ENCODE data around the gene MCCD1.
"Not testable (repeated sequence)": the region's sequence is repeated elsewhere in the genome, so short reads cannot be mapped to it uniquely, and the experiment has no call there.

MCCD1 gene

DNA sequence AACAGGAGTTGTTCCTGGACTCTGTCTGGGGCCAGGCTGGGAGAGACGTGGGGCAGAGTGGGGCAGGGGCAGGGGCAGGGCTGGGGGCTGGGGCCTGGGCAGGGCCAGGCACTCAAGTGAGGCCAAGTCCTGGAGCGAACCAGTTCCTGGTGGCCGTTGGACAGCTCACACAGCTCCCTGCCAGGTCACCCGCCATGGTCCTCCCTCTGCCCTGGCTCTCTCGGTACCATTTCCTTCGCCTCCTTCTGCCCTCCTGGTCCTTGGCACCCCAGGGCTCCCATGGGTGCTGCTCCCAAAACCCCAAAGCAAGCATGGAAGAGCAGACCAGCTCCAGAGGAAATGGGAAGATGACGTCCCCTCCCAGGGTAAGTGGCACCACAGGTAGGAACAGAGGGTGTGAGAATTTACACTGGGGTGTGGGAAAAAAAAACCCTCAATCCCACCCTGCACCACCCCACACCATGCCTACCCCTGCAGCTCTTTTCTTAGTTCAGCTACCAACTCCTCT is at the start of gene MCCD1:
Gene MCCD1 (plus strand): TSS at position 142 of the 508 bp plus-strand sequence. CDS start 53 bp downstream, at position 195.
- no peak for DNase-seq

DNA sequence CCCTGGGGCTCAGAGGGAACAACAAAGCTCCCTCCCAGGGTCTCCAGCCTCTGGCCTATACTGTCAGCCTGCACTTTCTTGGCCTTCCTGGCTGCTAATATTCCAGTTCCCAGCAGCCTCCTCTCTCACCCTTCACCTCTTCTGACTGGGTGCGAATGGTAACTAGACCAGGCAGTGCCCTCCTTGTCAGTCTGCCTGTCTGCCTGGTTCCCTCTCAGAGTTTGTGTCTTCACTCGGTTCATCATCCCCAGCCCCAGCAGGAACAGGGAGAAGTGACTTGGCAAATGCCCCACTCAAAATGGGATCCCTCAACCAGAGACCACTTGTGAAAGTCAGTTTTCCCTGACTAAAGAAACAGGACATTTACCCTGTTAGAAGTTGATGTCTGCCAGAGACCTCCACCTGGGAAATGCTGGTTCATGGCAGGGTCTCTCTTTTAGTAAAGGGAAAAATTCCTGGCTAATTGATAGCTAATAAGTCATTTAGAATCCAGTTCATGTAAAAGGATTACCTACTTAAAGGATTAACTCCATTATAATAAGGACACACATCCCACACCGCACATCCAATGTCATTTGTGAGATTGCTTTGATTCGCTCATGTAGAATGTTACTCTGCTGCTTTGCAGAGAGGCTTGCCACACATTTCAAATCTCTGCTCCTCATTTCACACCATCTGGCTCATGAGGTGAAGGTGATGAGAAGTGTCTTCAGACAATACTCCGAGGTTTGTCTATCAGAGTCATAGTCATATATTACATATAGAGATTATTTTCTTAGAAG is 49.4 kb upstream of the MCCD1 start:
- no peak for DNase-seq

DNA sequence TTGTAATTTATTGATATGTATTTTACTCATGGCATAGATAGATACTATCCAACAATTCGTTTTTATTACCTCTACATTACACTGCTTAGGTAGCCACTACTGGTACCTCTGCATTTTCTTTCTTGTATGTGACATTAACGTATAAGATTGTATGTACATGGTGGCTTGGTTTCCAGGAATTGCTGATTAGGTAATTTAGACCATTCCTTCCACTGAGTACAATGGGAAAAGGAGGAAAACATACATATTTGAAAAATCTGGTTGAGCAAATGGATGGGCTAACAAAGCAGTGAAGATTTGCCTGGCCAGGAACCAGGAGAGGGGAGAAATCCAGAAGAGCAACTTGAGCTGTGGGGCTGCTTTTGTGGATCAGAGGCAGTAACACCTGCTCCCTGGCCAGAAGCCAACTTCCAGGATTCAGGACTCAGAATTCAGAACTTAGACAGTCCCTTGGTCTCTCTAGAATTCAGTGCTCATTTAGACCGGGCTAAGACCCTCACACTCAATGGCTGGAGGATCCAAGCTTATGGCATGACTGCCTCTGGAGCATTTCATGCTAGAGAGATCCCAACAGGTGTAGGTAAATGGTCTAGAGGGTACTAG is 48.7 kb upstream of the MCCD1 start:
- DNase-seq: peak; percentile 1

DNA sequence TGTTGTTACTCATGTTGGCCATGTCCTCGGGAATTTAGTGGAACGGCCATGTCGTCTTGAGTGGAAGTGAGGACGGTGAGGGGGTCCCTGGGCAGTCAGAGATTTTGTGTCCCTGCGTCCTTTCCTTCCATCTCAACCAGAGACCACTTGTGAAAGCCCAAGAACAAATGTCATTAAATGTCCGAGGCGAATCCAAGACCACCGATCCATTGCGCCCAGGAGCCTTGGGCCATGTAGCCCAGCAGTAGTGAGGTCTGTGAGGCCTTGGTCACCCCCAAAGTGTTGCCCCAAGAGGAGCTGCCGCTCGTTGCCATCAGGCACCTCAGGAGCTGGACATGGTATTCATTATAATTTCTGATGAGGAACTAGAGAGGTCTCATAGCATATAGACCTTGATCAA is 48.2 kb upstream of the MCCD1 start:
- DNase-seq: no peak

DNA sequence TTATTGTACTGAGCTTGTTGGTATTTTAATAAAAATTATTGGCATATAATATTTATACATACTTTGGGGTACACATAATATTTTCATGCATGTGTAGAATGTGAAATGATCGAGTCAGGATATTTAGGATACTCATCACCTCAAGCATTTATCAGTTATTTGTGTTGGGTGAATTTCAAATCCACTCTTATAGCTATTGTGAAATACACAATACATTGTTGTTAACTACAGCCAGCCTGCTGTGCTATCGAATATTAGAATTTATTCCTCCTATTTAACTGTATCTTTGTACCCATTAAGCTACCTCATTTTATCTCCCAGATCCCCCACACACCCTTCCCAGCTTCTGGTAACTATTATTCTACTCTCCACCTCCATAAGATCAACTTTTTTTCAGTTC is 45.4 kb upstream of the MCCD1 start:
- no peak for DNase-seq

DNA sequence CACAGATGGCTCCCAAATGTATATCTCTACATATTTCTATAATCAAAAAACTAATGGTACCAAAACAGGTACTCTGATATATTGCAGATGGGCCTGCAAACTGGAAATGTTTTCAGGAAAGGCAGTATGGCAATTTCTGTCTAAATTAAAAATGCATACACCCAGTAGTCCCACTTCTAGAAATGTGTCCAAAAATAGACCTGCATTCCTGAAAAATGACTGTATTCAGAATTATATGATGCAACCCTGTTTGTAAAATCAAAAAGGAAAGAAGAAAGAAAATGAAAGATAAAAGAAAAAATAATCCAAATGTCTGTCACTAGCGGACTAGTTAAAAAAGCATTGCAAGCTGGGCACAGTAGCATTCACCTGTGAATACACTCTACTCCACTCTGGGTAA is 43.7 kb upstream of the MCCD1 start:
- no peak for DNase-seq

GRCh38 chr6:31486065-31486837 is 42.5 kb upstream of the MCCD1 start:
- DNase-seq: not testable (repeated sequence)

GRCh38 chr6:31487674-31488073 is 41.1 kb upstream of the MCCD1 start:
- not testable (repeated sequence) for DNase-seq

GRCh38 chr6:31489086-31489485 is 39.7 kb upstream of the MCCD1 start:
- DNase-seq: no peak

GRCh38 chr6:31490115-31490873 is 38.5 kb upstream of the MCCD1 start:
- DNase-seq: no peak

DNA sequence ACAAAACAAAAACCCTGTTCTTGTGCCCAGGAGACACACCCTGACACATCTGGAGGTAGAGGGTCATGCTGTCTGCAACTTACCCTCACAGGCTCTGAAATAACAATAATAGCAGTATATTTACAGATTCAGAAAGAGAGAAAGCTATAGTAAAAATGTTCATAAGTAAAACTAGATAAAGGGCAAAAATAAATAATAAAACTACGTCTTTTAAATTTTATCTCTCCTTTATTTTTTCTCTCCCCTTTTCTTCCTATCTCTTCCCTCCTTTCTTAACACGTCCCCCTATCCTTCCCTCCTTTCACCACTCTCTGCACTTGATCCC is 35.2 kb upstream of the MCCD1 start:
- DNase-seq: not testable (repeated sequence)

GRCh38 chr6:31493875-31494694 is 34.7 kb upstream of the MCCD1 start:
- DNase-seq: peak; percentile 34

- no peak for DNase-seq
Observed at GRCh38 chr6:31495580-31495979, 33.2 kb upstream of the MCCD1 start.

DNA sequence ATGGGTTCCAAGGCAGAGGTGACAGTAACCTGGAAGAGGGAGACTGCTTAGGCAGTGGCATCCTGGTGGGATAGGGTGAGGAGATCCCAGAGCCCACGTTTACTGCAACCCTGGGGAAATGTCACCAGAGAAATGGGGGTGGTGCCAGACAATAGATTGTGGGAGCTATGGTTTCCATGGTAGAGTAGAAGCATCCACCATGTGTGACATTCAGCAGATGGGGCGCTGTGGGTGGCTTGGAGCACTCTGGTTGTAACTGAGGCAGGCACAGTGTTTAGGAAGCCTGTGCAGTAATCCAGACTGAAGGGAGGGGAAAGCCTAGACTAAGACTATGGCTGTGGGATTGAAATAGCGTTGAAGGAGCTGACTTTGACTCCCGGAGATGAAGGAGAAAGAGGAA is 31.9 kb upstream of the MCCD1 start:
- not testable (repeated sequence) for DNase-seq

DNA sequence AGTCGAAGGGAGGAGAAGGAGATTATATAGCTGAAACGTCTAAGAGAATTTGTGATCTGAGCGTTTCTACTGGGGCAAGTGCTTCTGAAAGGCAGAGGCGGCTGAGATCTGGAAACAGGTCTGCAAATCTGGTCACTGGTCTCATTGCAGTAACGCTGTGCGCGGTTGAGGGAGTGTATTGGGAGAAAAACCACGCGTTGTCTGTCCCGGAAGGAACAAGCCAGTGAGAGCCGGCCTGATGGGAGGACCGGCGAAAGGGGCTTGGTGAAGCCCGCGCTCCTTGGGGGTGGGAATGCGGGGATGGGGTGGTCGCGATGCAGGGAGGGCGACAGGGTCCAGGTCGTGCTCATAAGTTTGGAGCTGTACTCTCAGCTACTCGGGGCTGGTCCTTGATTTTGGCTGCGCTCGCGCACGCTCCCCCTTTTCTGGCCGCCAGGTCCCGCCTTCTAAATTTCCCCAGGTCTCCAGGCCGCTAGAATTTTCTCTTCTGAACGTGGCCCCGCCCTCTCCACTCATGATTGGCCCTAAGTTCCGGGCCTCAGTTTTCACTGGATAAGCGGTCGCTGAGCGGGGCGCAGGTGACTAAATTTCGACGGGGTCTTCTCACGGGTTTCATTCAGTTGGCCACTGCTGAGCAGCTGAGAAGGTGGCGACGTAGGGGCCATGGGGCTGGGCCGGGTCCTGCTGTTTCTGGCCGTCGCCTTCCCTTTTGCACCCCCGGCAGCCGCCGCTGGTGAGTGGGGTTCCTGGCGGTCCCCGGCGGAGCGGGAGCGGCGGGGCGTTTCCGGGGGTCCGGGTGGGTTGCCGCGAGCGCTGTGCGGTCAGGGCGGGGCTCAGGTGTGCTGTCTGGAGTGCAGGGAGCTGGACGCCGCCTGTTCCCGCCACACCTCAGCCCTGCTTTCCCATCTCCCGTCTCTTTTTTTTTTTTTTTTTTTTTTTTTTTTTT is 31.0 kb upstream of the MCCD1 start, which contains the start of gene MICB:
Gene MICB (plus strand): TSS at position 615 of the 946 bp plus-strand sequence. CDS start 49 bp downstream, at position 664.
- DNase-seq: no peak

- no peak for DNase-seq
Observed at GRCh38 chr6:31498748-31499147, 30.0 kb upstream of the MCCD1 start.

DNA sequence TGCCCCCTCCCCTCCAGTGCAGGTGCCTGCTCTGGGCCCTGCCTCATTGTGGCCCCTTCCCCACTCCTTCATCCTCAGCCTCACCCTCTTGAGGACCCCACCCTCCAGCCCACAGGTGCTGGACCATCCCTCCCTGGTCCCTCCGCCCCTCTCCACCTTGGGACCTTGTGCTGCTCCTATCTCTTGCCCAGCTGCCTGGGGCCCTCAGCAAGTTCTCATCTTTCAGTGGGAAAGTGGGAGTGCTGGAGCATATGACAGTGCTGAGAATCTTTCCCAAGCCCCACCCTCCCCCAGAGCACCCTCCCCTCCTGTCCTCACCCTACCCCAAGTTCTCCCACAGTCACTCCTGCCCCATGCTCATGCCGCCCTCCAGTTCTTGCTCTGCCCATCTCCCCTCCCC is 29.1 kb upstream of the MCCD1 start:
- not testable (repeated sequence) for DNase-seq

- no peak for DNase-seq
Observed at GRCh38 chr6:31502586-31502985, 26.2 kb upstream of the MCCD1 start.

DNA sequence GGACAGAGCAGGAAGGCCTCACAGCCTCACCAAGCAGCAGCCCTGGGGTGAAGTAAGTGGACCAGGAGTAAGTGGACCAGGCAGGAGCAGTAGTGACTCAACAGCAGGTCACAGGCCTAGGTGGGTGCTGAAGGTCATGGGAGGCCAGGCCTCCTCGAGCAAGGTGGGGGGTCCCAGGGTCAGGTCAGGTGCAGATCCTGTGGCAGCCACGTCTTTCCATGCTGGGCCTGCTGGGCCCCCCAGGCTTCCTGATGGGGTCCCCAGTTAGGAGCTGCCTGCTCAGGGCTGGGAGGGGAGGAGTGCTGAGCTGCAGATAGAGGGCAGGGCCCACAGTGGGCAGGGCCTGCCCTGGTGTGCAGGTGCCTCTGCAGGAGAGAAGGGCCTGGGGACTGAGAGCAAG is 19.7 kb upstream of the MCCD1 start:
- not testable (repeated sequence) for DNase-seq

- no peak for DNase-seq
Observed at GRCh38 chr6:31510007-31510406, 18.8 kb upstream of the MCCD1 start.
